Panc1 (cell line): ENCODE results near the gene MMADHC. TPM values are rescaled to one million over a fixed set of nuclear protein-coding genes. Genes with fewer than 3 reads are reported as not detected.

Experiments
- ATAC-seq: fragments of 200-7000 bp; cut with Tn5 transposase; 2 replicates; pipeline ENCODE4 v1.9.1; 2020; ENCODE audit warnings: mild to moderate bottlenecking, moderate library complexity
- BruUV-seq: library from RNA; stranded (reverse); fragments of 400-500 nt; replicated peaks from 2 replicates; lab custom pipeline; 2021; lab: Mats Ljungman, UMichigan
- CTCF ChIA-PET: fragments of 300-600 bp; sonication (Branson Sonifier 250); formaldehyde crosslinking; loops from one replicate; lab custom pipeline; 2022; ENCODE audit warnings: antibody characterized with exemption; lab: Charles Lee
- POLR2A ChIA-PET: fragments of 300-600 bp; sonication (Branson Sonifier 250); formaldehyde crosslinking; loops from one replicate; lab custom pipeline; 2022; ENCODE audit warnings: antibody characterized with exemption; lab: Charles Lee
- DNase-seq: peaks from one replicate; pipeline ENCODE4 v3.0.0-alpha.2; 2010; ENCODE audit warnings: low read depth, low spot score
- H3K27ac ChIP-seq: 2 replicates; pipeline ENCODE4 v1.5.1; 2011; ENCODE audit warnings: mild to moderate bottlenecking, low read length, inconsistent platforms
- H3K27me3 ChIP-seq: fragments of 200-500 bp; sonication (Bioruptor generic); 2 replicates; pipeline ENCODE4 v1.6.0; 2014; ENCODE audit warnings: low read length, inconsistent platforms; ENCODE audit not compliant: control insufficient read depth, insufficient read depth
- H3K36me3 ChIP-seq: fragments of 200-500 bp; sonication (Bioruptor generic); 2 replicates; pipeline ENCODE4 v1.5.1; 2014; ENCODE audit warnings: inconsistent platforms, mild to moderate bottlenecking, low read length, moderate library complexity; ENCODE audit not compliant: control insufficient read depth, insufficient read depth
- H3K4me1 ChIP-seq: 2 replicates; pipeline ENCODE4 v1.5.1; 2011; ENCODE audit warnings: inconsistent platforms, mild to moderate bottlenecking, low read length, moderate library complexity; ENCODE audit not compliant: control insufficient read depth, insufficient read depth
- H3K4me3 ChIP-seq, 2 experiments: 2 replicates each; pipeline ENCODE4 v1.5.1; 2011 to 2012; ENCODE audit warnings: low read depth in 2 of 2, low read length in 2 of 2, mild to moderate bottlenecking in 2 of 2, inconsistent platforms in 1 of 2, moderate library complexity in 1 of 2
- H3K9me3 ChIP-seq: fragments of 200-500 bp; sonication (Bioruptor generic); 2 replicates; pipeline ENCODE4 v1.5.1; 2014; ENCODE audit warnings: low read depth, mild to moderate bottlenecking, inconsistent platforms, low read length, moderate library complexity; ENCODE audit not compliant: control insufficient read depth, insufficient read depth
- POLR2AphosphoS5 ChIP-seq: IDR thresholded peaks from 2 replicates; pipeline ENCODE4 v1.6.1; 2012; ENCODE audit warnings: mild to moderate bottlenecking, low read depth, low read length, moderate library complexity
- SIN3A ChIP-seq: IDR thresholded peaks from 2 replicates; pipeline ENCODE4 v1.6.1; 2012; ENCODE audit warnings: low read depth, mild to moderate bottlenecking, low read length, moderate library complexity, borderline replicate concordance; ENCODE audit not compliant: insufficient read depth
- TCF7L2 ChIP-seq: IDR thresholded peaks from 2 replicates; pipeline ENCODE4 v1.6.1; 2011; ENCODE audit warnings: mild to moderate bottlenecking, low read depth, low read length, inconsistent platforms
- in situ Hi-C: cut with HindIII; loops from 2 replicates; pipeline ENCODE4 v1.10.0; 2016; ENCODE audit warnings: low sequenced_read_pairs, low pct_unique_long_range_greater_than_20kb
- intact Hi-C: fragments of 100-400 bp; cut with micrococcal nuclease; formaldehyde crosslinking; loops from one replicate; pipeline ENCODE4 v1.10.0; 2022; ENCODE audit not compliant: unreplicated experiment
- total RNA-seq: library from RNA; stranded (reverse); gene quantifications from one replicate; pipeline ENCODE4 v1.2.1, GENCODE V29; 2021; ENCODE audit not compliant: unreplicated experiment
- TF ChIP-seq, protein P1 (sequence below): fragments of 450-650 bp; IDR thresholded peaks from 2 replicates; pipeline ENCODE4 v1.5.1; 2017; ENCODE audit warnings: mild to moderate bottlenecking
- TF ChIP-seq, protein P2 (sequence below), 2 experiments: IDR thresholded peaks; 2 replicates each; pipeline ENCODE4 v1.6.1; 2011 to 2012; ENCODE audit warnings: low read depth in 2 of 2, control low read depth in 1 of 2, low read length in 1 of 2, mild to moderate bottlenecking in 1 of 2, moderate library complexity in 1 of 2; ENCODE audit not compliant: insufficient read depth in 1 of 2

The MMADHC gene
- total RNA-seq, 1 experiment from 2014 or later, result 120 TPM

DNA sequence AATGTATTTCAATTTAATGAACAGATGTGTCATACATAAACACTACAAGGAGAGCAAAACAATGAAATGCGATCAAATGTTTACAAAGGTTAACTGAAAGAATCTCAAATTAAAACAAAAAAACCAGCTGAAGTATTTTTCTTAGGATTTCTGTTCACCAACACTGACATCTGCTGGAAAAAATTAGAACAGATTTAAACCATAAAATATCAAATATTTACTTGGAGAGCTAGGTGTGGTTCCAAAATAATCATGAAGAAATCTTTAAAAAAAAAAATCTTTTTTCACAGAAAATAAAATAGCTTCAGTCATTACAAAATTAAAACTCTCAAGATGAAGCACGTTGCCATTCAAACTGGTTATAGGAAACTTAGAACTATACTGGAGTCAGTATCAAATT, 13.8 kb downstream of the MMADHC start:
- intact Hi-C loops, result no loop called here
- BruUV-seq, result no TSS peak
- no peak overlapping the region for H3K4me3 ChIP-seq
- H3K27me3 ChIP-seq, result no peaks in the 10 kb centered on the region
- ChIA-PET POLR2A (interaction anchor here (0.7 kb wide), 1 partner anchor 1716 kb away, joined by 3 read pairs; the partner anchor contains the start of gene NMI), CTCF (no interaction called here)
- no peaks in the 10 kb centered on the region for H3K4me1 ChIP-seq
- H3K36me3 ChIP-seq, result peaks cover 73% of the 10 kb centered on the region
- DNase-seq (no peak), ATAC-seq (no peak)
- no peak overlapping the region for H3K27ac ChIP-seq
- TF ChIP-seq TCF7L2 (no peak), SIN3A (no peak), POLR2AphosphoS5 (no peak)
- TF ChIP-seq, protein P1, sequence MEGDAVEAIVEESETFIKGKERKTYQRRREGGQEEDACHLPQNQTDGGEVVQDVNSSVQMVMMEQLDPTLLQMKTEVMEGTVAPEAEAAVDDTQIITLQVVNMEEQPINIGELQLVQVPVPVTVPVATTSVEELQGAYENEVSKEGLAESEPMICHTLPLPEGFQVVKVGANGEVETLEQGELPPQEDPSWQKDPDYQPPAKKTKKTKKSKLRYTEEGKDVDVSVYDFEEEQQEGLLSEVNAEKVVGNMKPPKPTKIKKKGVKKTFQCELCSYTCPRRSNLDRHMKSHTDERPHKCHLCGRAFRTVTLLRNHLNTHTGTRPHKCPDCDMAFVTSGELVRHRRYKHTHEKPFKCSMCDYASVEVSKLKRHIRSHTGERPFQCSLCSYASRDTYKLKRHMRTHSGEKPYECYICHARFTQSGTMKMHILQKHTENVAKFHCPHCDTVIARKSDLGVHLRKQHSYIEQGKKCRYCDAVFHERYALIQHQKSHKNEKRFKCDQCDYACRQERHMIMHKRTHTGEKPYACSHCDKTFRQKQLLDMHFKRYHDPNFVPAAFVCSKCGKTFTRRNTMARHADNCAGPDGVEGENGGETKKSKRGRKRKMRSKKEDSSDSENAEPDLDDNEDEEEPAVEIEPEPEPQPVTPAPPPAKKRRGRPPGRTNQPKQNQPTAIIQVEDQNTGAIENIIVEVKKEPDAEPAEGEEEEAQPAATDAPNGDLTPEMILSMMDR, result peak; percentile 38; the same call in 1 of the 2 replicates
- TF ChIP-seq, protein P2, sequence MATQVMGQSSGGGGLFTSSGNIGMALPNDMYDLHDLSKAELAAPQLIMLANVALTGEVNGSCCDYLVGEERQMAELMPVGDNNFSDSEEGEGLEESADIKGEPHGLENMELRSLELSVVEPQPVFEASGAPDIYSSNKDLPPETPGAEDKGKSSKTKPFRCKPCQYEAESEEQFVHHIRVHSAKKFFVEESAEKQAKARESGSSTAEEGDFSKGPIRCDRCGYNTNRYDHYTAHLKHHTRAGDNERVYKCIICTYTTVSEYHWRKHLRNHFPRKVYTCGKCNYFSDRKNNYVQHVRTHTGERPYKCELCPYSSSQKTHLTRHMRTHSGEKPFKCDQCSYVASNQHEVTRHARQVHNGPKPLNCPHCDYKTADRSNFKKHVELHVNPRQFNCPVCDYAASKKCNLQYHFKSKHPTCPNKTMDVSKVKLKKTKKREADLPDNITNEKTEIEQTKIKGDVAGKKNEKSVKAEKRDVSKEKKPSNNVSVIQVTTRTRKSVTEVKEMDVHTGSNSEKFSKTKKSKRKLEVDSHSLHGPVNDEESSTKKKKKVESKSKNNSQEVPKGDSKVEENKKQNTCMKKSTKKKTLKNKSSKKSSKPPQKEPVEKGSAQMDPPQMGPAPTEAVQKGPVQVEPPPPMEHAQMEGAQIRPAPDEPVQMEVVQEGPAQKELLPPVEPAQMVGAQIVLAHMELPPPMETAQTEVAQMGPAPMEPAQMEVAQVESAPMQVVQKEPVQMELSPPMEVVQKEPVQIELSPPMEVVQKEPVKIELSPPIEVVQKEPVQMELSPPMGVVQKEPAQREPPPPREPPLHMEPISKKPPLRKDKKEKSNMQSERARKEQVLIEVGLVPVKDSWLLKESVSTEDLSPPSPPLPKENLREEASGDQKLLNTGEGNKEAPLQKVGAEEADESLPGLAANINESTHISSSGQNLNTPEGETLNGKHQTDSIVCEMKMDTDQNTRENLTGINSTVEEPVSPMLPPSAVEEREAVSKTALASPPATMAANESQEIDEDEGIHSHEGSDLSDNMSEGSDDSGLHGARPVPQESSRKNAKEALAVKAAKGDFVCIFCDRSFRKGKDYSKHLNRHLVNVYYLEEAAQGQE (IDR thresholded peaks at IDR 0.05; ENCODE audit: insufficient read depth in 1 of 2, low read depth in 2 of 2, low read length in 1 of 2), result no peak
- in situ Hi-C loops, result no loop called here
- no peaks in the 10 kb centered on the region for H3K9me3 ChIP-seq

DNA sequence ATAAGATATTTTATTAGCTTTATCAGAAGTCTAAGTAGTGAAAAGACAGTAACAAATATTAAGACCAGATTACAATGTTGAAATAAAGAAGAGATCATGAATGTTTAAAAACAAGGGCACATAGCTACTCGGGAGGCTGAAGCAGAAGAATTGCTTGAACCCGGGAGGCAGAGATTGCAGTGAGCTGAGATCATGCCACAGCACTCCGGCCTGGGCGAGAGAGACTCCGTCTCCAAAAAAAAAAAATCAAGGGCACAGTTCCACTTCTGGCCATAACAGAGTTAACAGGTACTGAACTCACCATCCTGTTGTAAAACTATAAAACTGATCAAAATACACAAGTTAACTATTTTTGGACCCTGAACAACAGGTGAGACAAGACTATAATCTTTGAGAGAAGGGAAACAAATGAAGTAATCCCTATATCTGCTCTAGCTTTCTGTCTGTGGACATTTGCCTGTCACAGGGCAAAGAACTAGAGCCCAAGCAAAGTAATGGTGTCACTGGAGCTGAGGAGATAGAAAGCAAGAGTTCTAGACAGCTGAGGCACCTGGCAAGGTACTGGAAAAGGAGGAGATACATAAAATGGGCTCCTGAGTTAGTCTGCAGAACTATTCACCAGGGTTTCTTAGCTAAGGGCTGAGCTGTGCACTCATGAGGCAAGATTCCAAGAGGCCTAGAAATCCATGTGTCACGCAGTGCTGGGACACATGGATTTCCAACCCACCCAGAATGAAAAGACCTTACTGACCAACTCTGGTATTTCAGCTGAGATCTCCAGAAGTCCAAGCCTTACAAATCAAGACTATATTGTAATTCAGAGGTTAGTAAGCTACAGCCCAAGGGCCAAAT, 15.2 kb downstream of the MMADHC start:
- CTCF ChIA-PET, result interaction anchor here (0.6 kb wide), 1 partner anchor 154 kb away, joined by 3 read pairs; no protein-coding TSS in a partner anchor

More for the DNA sequence above, 15.2 kb downstream of the MMADHC start:
- H3K27ac ChIP-seq, result no peak overlapping the region
- peaks cover 73% of the 10 kb centered on the region for H3K36me3 ChIP-seq
- no TSS peak for BruUV-seq
- intact Hi-C loops, result no loop called here
- no peaks in the 10 kb centered on the region for H3K27me3 ChIP-seq
- no peak overlapping the region for H3K4me3 ChIP-seq
- no peaks in the 10 kb centered on the region for H3K9me3 ChIP-seq
- no peak for TF ChIP-seq POLR2AphosphoS5
- TF ChIP-seq SIN3A, result no peak
- TF ChIP-seq, protein P2 (IDR thresholded peaks at IDR 0.05; ENCODE audit: insufficient read depth in 1 of 2, low read depth in 2 of 2, low read length in 1 of 2), result no peak
- in situ Hi-C loops, result no loop called here
- ATAC-seq, result no peak; the same call in 1 of the 2 replicates
- no peaks in the 10 kb centered on the region for H3K4me1 ChIP-seq
- DNase-seq, result no peak
- POLR2A ChIA-PET, result interaction anchor here (0.6 kb wide), 1 partner anchor 55 kb away, joined by 3 read pairs; no protein-coding TSS in a partner anchor
